Mesendoderm (in vitro differentiated cells): ENCODE results near the gene GYPC.

Source experiments
- DNase-seq: peaks from one replicate; pipeline ENCODE4 v3.0.0; 2013
- H2AK5ac ChIP-seq: 2 replicates; pipeline ENCODE4 v1.6.1; 2013; ENCODE audit warnings: low read length, inconsistent platforms
- H2BK120ac ChIP-seq: 2 replicates; pipeline ENCODE4 v1.6.1; 2013; ENCODE audit warnings: low read depth, mild to moderate bottlenecking, low read length, moderate library complexity, mixed read lengths
- H2BK15ac ChIP-seq: replicated peaks from 2 replicates; pipeline ENCODE4 v1.6.1; 2013; ENCODE audit warnings: low read depth, mild to moderate bottlenecking, moderate library complexity
- H2BK5ac ChIP-seq: 2 replicates; pipeline ENCODE4 v1.6.1; 2013; ENCODE audit warnings: low read length, inconsistent platforms
- H3K18ac ChIP-seq: 2 replicates; pipeline ENCODE4 v1.6.1; 2013; ENCODE audit warnings: mild to moderate bottlenecking, low read length, mixed read lengths
- H3K23ac ChIP-seq: one replicate; pipeline ENCODE4 v1.6.1; 2013; ENCODE audit warnings: low read length
- H3K27ac ChIP-seq: 2 replicates; pipeline ENCODE4 v1.5.1; 2013; ENCODE audit warnings: low read depth, mild to moderate bottlenecking, inconsistent platforms, low read length, moderate library complexity
- H3K27me3 ChIP-seq: 2 replicates; pipeline ENCODE4 v1.6.1; 2013; ENCODE audit warnings: low read length, control low read depth, mild to moderate bottlenecking, inconsistent platforms; ENCODE audit not compliant: insufficient read depth, poor library complexity
- H3K36me3 ChIP-seq: 2 replicates; pipeline ENCODE4 v1.6.1; 2013; ENCODE audit warnings: low read length, inconsistent platforms; ENCODE audit not compliant: control insufficient read depth, insufficient read depth
- H3K4ac ChIP-seq: one replicate; pipeline ENCODE4 v1.6.1; 2013; ENCODE audit warnings: low read depth, mild to moderate bottlenecking, low read length, moderate library complexity
- H3K4me1 ChIP-seq: 2 replicates; pipeline ENCODE4 v1.6.1; 2013; ENCODE audit warnings: low read depth, low read length, inconsistent platforms; ENCODE audit not compliant: control insufficient read depth
- H3K4me2 ChIP-seq: 2 replicates; pipeline ENCODE4 v1.6.1; 2013; ENCODE audit warnings: low read length
- H3K4me3 ChIP-seq: 2 replicates; pipeline ENCODE4 v1.5.1; 2013; ENCODE audit warnings: mild to moderate bottlenecking, low read length
- H3K56ac ChIP-seq: one replicate; pipeline ENCODE4 v1.6.1; 2013; ENCODE audit warnings: low read length
- H3K79me1 ChIP-seq: 2 replicates; pipeline ENCODE4 v1.6.1; 2013; ENCODE audit warnings: low read length, inconsistent platforms
- H3K79me2 ChIP-seq: 2 replicates; pipeline ENCODE4 v1.6.1; 2013; ENCODE audit warnings: mild to moderate bottlenecking, low read length; ENCODE audit not compliant: control insufficient read depth, insufficient read depth
- H3K9ac ChIP-seq: 2 replicates; pipeline ENCODE4 v1.6.1; 2013; ENCODE audit warnings: low read length, inconsistent platforms
- H4K5ac ChIP-seq: one replicate; pipeline ENCODE4 v1.6.1; 2013; ENCODE audit warnings: low read length
- H4K8ac ChIP-seq: one replicate; pipeline ENCODE4 v1.6.1; 2013; ENCODE audit warnings: low read depth, mild to moderate bottlenecking, control low read depth, low read length, moderate library complexity
- WGBS: extraction: QIAGEN DNeasy Blood & Tissue Kit; methylation state at CpG from one replicate; pipeline ENCODE4 v1.1.7; 2013; ENCODE audit warnings: low lambda C conversion rate, missing lambda C conversion rate; ENCODE audit not compliant: insufficient coverage; ENCODE audit errors: extremely low coverage; 5-methylcytosine and 5-hydroxymethylcytosine counted together

GYPC gene

GRCh38 chr2:126627643-126628042, 28.3 kb upstream of the GYPC start:
- H3K4me2 ChIP-seq, result no peak overlapping the region
- WGBS, result no CpG with 5 or more reads among the region's 2 CpGs
- DNase-seq, result no peak
- H2BK15ac ChIP-seq, result no peak overlapping the region
- H4K8ac ChIP-seq, result no peak overlapping the region
- no peak overlapping the region for H2AK5ac ChIP-seq
- H4K5ac ChIP-seq, result no peak overlapping the region
- H3K18ac ChIP-seq, result no peak overlapping the region
- H3K9ac ChIP-seq, result no peak overlapping the region
- no peak overlapping the region for H3K56ac ChIP-seq
- H3K4me3 ChIP-seq, result no peak overlapping the region
- H3K4me1 ChIP-seq, result peaks cover 2% of the 10 kb centered on the region
- H3K23ac ChIP-seq, result no peak overlapping the region
- no peaks in the 10 kb centered on the region for H3K36me3 ChIP-seq
- no peaks in the 10 kb centered on the region for H3K27me3 ChIP-seq
- no peak overlapping the region for H2BK120ac ChIP-seq
- H3K79me1 ChIP-seq, result no peaks in the 10 kb centered on the region
- H3K27ac ChIP-seq, result no peak overlapping the region
- H3K4ac ChIP-seq, result no peak overlapping the region
- H3K79me2 ChIP-seq, result no peaks in the 10 kb centered on the region
- no peak overlapping the region for H2BK5ac ChIP-seq

GRCh38 chr2:126634273-126634861, 21.6 kb upstream of the GYPC start:
- H3K4ac ChIP-seq, result no peak overlapping the region
- H3K4me1 ChIP-seq, result no peaks in the 10 kb centered on the region
- H3K79me2 ChIP-seq, result no peaks in the 10 kb centered on the region
- H2BK120ac ChIP-seq, result no peak overlapping the region
- H3K79me1 ChIP-seq, result no peaks in the 10 kb centered on the region
- no peak overlapping the region for H3K18ac ChIP-seq
- no peak overlapping the region for H3K4me3 ChIP-seq
- H3K27me3 ChIP-seq, result no peaks in the 10 kb centered on the region
- H4K5ac ChIP-seq, result no peak overlapping the region
- no peak overlapping the region for H3K9ac ChIP-seq
- no peak overlapping the region for H3K56ac ChIP-seq
- no peaks in the 10 kb centered on the region for H3K36me3 ChIP-seq
- H3K27ac ChIP-seq, result no peak overlapping the region
- no peak overlapping the region for H3K4me2 ChIP-seq
- no peak overlapping the region for H3K23ac ChIP-seq
- H2AK5ac ChIP-seq, result no peak overlapping the region
- no peak overlapping the region for H2BK15ac ChIP-seq
- H2BK5ac ChIP-seq, result no peak overlapping the region
- DNase-seq, result peak; percentile 42
- no CpG with 5 or more reads among the region's 12 CpGs for WGBS
- no peak overlapping the region for H4K8ac ChIP-seq

GRCh38 chr2:126635281-126635680, 20.7 kb upstream of the GYPC start:
- Histone ChIP-seq H2BK15ac (no peak overlapping the region), H2BK120ac (no peak overlapping the region), H3K36me3 (no peaks in the 10 kb centered on the region), H4K5ac (no peak overlapping the region), H3K9ac (no peak overlapping the region), H3K4ac (no peak overlapping the region), H3K4me3 (no peak overlapping the region), H3K79me1 (no peaks in the 10 kb centered on the region), H3K4me2 (no peak overlapping the region), H3K18ac (no peak overlapping the region), H3K4me1 (no peaks in the 10 kb centered on the region), H3K27ac (no peak overlapping the region), H2BK5ac (no peak overlapping the region), H3K79me2 (no peaks in the 10 kb centered on the region), H3K27me3 (no peaks in the 10 kb centered on the region), H3K23ac (no peak overlapping the region), H2AK5ac (no peak overlapping the region), H4K8ac (no peak overlapping the region), H3K56ac (no peak overlapping the region)
- no CpG with 5 or more reads among the region's 1 CpG for WGBS
- DNase-seq, result no peak

- H3K36me3 ChIP-seq, result no peaks in the 10 kb centered on the region
- no peak overlapping the region for H2BK120ac ChIP-seq
- no peak overlapping the region for H3K4ac ChIP-seq
- H4K5ac ChIP-seq, result no peak overlapping the region
- no peak for DNase-seq
- no peak overlapping the region for H4K8ac ChIP-seq
- no peak overlapping the region for H2BK15ac ChIP-seq
- no peaks in the 10 kb centered on the region for H3K27me3 ChIP-seq
- no peaks in the 10 kb centered on the region for H3K79me1 ChIP-seq
- no peak overlapping the region for H3K4me2 ChIP-seq
- no peak overlapping the region for H3K56ac ChIP-seq
- H2AK5ac ChIP-seq, result no peak overlapping the region
- H3K18ac ChIP-seq, result no peak overlapping the region
- no peak overlapping the region for H3K9ac ChIP-seq
- no peaks in the 10 kb centered on the region for H3K79me2 ChIP-seq
- H2BK5ac ChIP-seq, result no peak overlapping the region
- WGBS, result no CpG with 5 or more reads among the region's 1 CpG
- no peak overlapping the region for H3K27ac ChIP-seq
- no peak overlapping the region for H3K4me3 ChIP-seq
- no peaks in the 10 kb centered on the region for H3K4me1 ChIP-seq
- H3K23ac ChIP-seq, result no peak overlapping the region
Observed at GRCh38 chr2:126635736-126636135, 20.2 kb upstream of the GYPC start.

GRCh38 chr2:126637386-126637785, 18.6 kb upstream of the GYPC start:
- no peak overlapping the region for H3K4me3 ChIP-seq
- no peak overlapping the region for H2BK120ac ChIP-seq
- H3K36me3 ChIP-seq, result no peaks in the 10 kb centered on the region
- H3K23ac ChIP-seq, result no peak overlapping the region
- H4K8ac ChIP-seq, result no peak overlapping the region
- no peaks in the 10 kb centered on the region for H3K4me1 ChIP-seq
- no peaks in the 10 kb centered on the region for H3K79me1 ChIP-seq
- H3K56ac ChIP-seq, result no peak overlapping the region
- H3K18ac ChIP-seq, result no peak overlapping the region
- H4K5ac ChIP-seq, result no peak overlapping the region
- no peak overlapping the region for H2BK5ac ChIP-seq
- no peak overlapping the region for H2BK15ac ChIP-seq
- H3K79me2 ChIP-seq, result no peaks in the 10 kb centered on the region
- no CpG with 5 or more reads among the region's 2 CpGs for WGBS
- no peaks in the 10 kb centered on the region for H3K27me3 ChIP-seq
- H3K4ac ChIP-seq, result no peak overlapping the region
- DNase-seq, result no peak
- H2AK5ac ChIP-seq, result no peak overlapping the region
- H3K27ac ChIP-seq, result no peak overlapping the region
- H3K9ac ChIP-seq, result no peak overlapping the region
- H3K4me2 ChIP-seq, result no peak overlapping the region

- WGBS, result no CpG with 5 or more reads among the region's 6 CpGs
- no peak for DNase-seq
- no peak overlapping the region for H3K23ac ChIP-seq
Observed at GRCh38 chr2:126638746-126639145, 17.2 kb upstream of the GYPC start.

More at GRCh38 chr2:126638746-126639145, 17.2 kb upstream of the GYPC start:
- Histone ChIP-seq H3K27me3 (no peaks in the 10 kb centered on the region), H3K18ac (no peak overlapping the region), H3K9ac (no peak overlapping the region), H2BK5ac (no peak overlapping the region), H3K4me1 (peaks cover 11% of the 10 kb centered on the region), H3K4ac (no peak overlapping the region), H3K27ac (no peak overlapping the region), H4K5ac (no peak overlapping the region), H3K4me2 (no peak overlapping the region), H2BK120ac (no peak overlapping the region), H3K79me1 (no peaks in the 10 kb centered on the region), H3K4me3 (no peak overlapping the region), H3K56ac (no peak overlapping the region), H4K8ac (no peak overlapping the region), H3K79me2 (no peaks in the 10 kb centered on the region), H3K36me3 (no peaks in the 10 kb centered on the region), H2BK15ac (no peak overlapping the region), H2AK5ac (no peak overlapping the region)
